ENCODE measurements around the gene DDTL.
"Not testable (repeated sequence)": the region's sequence is repeated elsewhere in the genome, so short reads cannot be mapped to it uniquely, and the experiment has no call there.

GRCh38 chr22:23956301-23956900 lies 10.3 kb upstream of the DDTL start:
- TF ChIP-seq POLR2A (IDR thresholded peaks at IDR 0.05; ENCODE audit: low read length); GATA1 (IDR thresholded peaks at IDR 0.05; ENCODE audit: low read depth, low read length): not testable (repeated sequence)
